COLO829 (cell line): ENCODE results near the gene PPM1A.

Experiments used
- DNase-seq: peaks from one replicate; pipeline ENCODE4 v3.0.0; 2012; ENCODE audit warnings: low spot score

The PPM1A gene

GRCh38 chr14:60227291-60227690 lies 21.7 kb upstream of the PPM1A start:
- DNase-seq = no peak

DNA sequence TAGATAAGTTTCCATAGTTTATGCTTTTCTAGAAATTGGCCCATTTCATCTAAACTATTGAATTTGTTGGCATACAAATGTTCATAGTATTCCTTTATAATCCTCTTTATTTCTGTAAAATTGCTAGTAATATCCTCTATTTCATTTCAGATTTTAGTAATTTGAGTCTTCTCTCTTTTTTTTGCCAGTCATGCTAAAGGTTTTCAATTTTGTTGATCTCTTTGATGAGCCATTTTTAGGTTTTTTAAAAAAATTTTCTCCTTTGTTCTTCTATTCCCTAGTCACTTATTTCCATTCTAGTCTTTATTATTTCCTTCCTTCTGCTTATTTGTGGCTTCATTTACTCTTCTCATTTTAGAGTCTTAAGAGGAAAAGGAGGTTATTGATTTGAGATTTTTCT lies 19.4 kb upstream of the PPM1A start:
- DNase-seq = no peak

DNA sequence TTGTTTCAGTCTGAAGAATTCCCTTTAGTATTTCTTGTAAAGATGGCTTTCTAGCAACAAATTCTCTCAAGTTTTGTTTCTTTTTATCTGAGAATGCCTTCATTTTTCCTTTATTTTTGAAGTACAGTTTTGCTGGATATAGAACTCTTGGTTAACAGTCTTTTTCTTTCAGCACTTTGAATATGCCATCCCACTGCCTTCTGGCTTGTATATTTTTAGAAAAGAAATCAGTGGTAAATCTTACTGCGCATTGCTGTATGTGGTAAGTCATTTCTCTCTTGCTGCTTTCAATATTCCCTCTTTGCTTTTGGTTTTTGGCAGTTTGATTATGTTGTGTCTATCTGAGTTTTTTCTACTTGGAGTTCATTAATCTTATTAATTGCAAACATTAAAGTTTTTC lies 16.8 kb upstream of the PPM1A start:
- DNase-seq = no peak

DNA sequence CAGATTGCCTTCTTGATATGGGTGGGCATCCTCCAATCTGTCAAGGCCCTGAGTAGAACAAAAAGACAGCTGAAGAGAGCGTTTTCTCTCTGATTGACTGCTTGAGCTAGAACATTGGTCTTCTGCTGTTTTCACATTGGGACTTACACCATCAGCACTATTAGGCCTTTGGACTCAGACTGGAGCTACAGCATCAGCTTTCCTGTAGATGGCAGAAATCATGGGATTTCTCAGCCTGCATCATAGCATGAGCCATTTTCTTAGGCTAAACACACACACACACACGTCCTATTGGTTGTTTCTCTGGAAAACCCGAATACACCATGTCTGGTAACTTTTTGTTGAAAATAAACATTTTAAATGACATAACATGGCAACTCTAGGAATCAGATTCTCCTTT lies 15.8 kb upstream of the PPM1A start:
- DNase-seq = no peak

- peak; percentile 27 for DNase-seq
These were observed 15.1 kb upstream of the PPM1A start for GRCh38 chr14:60233891-60234290.

DNA sequence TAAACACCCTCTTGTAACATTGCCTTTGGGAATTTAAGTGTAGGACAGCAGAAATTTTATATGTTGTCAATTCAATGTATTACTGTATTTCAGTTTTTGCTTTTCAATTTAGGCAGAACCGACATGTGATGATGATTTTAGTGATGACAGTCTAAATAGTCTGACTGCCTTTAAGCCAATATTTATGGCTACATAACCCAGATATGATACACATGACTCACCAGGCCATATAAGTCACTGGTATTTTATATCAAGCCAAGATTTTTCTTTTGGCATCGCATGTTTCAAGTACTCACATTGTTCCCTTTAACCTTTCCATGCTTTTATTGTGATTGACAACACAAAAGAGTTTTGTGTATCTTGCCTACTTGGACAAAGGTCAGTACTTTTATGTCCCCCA lies 13.6 kb upstream of the PPM1A start:
- DNase-seq = peak; percentile 62

DNA sequence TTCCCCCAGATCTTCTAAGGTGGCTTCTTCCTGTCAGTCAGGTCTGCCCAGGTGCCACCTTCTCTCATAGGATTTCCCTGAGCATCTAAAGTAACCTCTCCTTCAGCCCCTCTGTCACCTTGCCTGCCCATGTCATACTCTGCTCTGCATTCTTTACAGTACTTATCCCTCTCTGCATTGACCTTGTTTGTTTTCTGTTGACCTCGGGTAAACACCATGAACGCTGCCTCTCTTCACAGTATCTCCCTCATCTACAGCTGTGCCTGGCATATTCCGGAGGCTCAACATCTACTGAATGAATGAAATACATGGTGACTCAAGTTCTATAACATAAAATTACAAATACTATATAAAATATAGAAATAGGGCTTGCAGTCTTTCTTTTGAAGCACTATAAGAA lies 10.1 kb upstream of the PPM1A start:
- DNase-seq = no peak

DNA sequence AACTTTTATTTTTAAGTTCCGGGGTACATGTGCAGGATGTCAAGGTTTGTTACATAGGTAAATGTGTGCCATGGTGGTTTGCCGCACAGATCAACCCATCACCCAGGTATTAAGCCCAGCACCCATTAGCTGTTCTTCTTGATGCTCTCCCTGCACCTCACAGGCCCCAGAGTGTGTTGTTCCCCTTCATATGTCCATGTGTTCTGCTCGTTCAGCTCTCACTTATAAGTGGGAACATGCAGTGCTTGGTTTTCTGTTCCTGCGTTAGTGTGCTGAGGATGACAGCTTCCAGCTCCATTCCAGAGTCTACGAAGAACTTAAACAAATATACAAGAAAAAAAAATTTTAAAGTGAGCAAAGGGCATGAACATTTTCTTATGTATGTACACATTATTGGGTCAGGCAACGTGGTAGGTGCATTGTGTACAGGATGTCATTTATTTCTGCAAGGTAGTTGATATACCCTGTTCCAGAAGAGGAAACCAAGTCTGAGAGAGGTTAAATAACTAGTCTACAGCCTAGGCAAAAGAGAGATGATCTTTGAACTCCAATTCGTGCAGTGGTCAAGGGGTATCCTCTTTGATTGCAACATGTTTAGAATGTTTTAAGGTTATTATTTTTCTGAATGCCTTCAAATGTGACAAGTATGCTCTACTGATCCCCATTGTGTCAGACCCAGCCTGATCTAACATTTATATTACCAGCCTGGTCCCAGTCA lies 8.7 kb upstream of the PPM1A start:
- no peak for DNase-seq

- no peak for DNase-seq
These were observed 7.9 kb upstream of the PPM1A start for GRCh38 chr14:60241091-60241490.

DNA sequence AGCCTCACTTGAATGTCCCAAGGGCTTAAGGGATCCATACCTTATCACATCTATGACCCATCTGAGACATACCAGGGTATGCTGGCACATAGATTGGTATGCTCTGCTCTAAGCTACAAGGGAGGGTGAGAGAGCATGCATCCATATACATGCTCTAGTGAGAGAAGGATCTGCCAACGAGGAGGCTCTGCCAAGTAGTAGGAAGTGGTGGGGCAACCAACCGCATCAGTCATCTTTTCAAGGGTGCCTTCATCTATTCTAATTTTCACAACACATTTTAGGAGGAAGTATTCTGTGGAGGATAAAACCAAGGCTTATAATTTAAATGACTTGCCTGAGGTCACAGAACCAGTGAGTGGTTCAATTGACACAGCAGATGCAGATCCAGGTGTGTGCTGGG lies 6.6 kb upstream of the PPM1A start:
- DNase-seq = no peak

- no peak for DNase-seq
These were observed 3.4 kb upstream of the PPM1A start for GRCh38 chr14:60245380-60246177.

DNA sequence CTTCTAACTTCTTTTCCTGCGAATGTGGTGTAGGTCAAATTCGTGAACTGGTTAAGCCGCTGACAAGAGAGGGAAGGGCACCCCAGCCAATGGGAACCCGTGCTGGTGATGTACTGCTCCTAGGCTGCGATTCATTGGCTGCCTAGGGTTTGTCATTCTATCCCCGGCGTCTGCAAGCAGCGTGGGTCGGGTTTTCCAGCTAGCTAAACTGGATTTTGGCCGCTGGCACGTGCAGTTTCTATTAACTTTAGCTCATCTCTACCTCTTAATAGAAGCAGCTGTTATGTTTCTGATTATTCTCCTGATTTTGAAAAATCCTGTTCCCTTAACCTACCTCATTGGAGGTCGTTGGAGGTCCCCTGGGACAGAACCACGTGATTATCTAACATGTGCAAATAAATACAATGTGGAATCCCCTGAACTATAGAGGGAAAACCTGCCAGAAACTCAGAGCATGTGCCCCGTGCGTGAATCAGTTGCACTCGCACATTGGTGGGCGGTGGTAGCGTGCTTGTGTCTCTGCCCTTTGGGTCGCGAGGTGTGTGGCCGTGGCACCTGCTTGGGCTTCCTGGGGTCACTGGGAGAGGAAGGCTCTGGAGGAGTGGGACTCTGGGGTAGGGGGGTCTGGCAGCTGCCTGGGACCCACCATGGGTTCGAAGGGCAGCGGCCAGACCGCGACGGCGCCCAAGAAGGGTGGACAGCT lies 876 bp upstream of the PPM1A start:
- DNase-seq = no peak

DNA sequence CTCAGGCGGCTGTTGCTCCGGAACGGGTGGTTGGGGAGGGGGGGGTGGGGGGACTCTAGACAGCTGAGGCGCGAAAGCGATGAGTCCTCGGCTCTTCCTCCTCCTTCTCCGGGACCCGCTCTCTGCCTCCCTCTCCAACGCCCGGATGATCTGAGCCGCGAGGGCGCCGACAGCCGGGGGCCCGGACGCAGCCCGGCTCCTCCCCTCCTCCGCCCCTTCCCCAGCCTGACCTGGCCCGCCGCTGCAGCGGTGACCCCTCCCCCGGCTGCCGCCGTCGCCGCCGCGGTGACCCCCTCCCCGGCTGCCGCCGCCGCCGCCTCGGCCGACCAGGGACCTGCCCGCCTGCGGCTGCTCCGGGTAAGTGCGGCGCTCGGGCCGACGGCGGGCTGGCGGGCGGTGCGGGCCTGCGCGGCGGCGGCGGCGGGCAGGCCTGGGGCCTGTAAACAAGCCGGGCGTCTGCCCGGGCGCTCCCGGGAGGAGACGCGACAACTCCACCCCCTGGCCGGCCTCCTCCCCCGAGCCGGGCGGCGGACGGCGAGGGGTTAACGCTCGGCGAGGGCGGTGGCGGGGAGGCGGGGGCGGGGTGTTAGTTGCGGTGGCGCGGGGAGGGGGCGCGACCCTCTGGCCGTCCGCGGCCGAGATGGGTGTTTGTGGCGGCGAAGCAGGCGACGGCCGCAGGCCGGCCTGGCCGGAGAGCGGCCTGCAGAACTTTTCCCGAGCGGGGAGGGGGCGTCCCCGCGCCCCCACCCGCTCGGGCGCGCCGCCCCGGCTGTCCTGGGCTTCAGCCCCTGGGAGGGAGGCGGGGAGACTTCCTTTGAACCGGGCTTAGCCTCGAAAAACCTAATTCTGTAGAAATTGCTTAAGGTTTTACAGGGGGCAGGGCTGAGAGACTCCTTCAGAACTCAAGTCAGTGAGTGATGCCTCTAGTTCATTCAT lies 568 bp downstream of the PPM1A start:
- peak; percentile 66 for DNase-seq

DNA sequence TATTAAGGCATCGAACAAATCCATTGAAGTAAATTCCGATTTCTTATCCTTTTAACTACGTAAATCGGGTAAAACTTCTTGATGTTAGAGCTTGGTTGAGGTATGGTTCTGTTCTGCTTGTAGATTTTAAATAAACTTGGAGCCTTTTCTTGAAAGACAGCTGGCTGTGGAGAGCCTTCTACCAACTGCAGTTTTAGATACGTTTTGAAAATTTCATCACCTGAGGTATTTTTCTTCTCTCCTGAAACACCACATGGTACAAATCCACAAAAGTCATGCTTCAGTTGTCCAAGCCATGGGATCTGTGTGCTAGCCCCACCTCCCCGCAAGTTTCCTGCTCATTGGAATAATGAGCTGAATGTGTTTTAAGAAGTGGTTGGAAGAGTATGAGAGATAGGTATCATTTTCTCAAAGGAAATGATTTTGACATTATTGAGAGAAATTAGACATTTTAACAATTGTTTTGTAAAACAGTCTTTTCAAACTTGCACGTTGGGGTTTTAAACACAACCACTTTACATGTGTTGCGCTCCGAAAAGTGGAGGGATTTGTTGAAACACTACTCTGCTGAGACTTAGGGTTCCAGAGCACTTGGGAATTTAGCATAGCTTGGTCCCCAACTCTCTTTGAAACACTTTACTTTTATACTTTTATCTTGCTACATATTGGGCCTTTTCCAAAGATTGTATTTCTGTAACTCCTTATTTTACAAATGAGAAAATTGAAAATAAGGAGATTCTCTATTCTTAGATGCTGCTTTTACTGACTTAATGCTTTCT lies 1.4 kb downstream of the PPM1A start:
- peak; percentile 14 for DNase-seq

DNA sequence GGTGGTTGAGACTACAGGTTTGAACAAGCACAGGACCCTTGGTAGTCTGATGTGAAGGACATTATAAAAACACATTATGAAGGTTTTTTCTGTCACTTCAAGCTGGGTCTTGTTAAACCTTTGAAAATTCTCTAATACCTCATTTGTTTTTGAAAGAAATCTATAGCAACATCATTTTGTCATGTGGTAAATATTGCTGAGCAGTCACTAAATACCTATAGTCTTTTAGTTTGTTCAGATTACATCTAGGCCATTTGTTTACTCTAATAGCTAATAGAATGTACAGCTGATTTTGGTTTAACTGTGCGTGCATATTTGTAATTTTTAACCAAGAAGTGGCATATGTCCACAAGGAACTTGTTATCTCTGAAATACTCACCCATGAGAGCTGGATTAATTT lies 2.9 kb downstream of the PPM1A start:
- no peak for DNase-seq

DNA sequence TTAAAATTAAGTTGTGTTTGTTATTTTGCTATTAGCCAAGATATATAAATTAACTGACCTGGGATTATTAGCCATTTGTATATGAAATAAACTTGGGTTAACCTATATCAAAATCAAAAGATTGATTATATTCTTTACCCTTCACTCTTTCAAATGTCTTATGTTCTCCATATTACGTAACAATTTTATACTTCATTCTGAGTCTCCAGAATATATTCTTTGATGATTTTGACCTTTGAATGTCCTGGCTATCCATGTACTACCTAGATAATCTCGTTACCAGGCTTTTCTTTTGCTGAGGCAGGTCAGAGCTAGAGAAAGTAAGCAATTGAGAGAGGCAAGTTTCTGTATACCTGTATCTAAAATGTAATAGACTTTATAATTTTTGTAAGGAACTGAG lies 3.6 kb downstream of the PPM1A start:
- DNase-seq = no peak

GRCh38 chr14:60253649-60254048 lies 4.6 kb downstream of the PPM1A start:
- no peak for DNase-seq

GRCh38 chr14:60254176-60254575 lies 5.2 kb downstream of the PPM1A start:
- DNase-seq = no peak

DNA sequence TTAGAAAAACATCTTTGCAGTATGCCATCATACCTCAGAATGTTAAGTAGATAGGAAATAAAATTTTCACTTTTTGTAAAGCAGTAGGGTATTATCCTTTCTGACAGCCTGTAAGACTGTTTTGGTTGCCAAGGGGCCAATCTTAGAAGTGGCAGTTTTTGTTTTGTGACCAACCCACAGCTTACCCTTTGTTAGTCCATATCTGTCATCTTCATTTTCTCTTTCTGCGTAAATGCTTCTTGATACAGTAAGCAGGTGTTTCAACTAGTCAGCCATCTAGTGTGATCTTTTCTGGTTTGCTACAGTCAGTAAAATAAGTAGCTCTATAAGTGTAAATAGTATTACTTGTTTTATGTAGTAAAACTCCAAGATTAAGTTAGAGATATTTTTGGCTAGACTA lies 8.8 kb downstream of the PPM1A start:
- DNase-seq = no peak

GRCh38 chr14:60265163-60265562 lies 16.1 kb downstream of the PPM1A start:
- DNase-seq = no peak
